HepG2 (cell line): ENCODE measurements around the gene EAF1. TPM values are rescaled to one million over a fixed set of nuclear protein-coding genes. Genes with fewer than 3 reads are reported as not detected.

Experiments
- ATAC-seq: fragments of 200-7000 bp; cut with Tn5 transposase; 3 replicates; pipeline ENCODE4 v1.9.1; 2020; ENCODE audit warnings: mild to moderate bottlenecking, moderate library complexity
- BruUV-seq: library from RNA; stranded (reverse); fragments of 400-500 nt; replicated peaks from 2 replicates; lab custom pipeline; 2021; lab: Mats Ljungman, UMichigan
- CTCF ChIA-PET: fragments of 300-600 bp; formaldehyde crosslinking; extraction: SDS; loops from one replicate; lab custom pipeline; 2021; ENCODE audit warnings: low total read pairs, inconsistent platforms, low intra/inter-chr PET ratio; lab: Yijun Ruan, JAX
- POLR2A ChIA-PET: fragments of 350-600 bp; sonication (Branson Sonifier 250); formaldehyde crosslinking; loops from one replicate; lab custom pipeline; 2020; ENCODE audit warnings: antibody characterized with exemption, inconsistent platforms; lab: Yijun Ruan, JAX
- DNase-seq: peaks from one replicate; pipeline ENCODE4 v3.0.0-alpha.2; 2015; ENCODE audit warnings: low spot score
- FAIRE-seq: peaks from 3 replicates; lab custom pipeline; 2011; peaks lifted over from hg19 to GRCh38; lab: Jason Lieb, UNC
- H2AFZ ChIP-seq: one replicate; pipeline ENCODE4 v1.6.1; 2011; ENCODE audit warnings: low read length, inconsistent platforms
- H3K27ac ChIP-seq: fragments of 300-600 bp; 3 replicates; pipeline ENCODE4 v1.8.0; 2011; ENCODE audit warnings: mixed run types, mild to moderate bottlenecking, mixed read lengths, low read length, inconsistent platforms; ENCODE audit not compliant: insufficient read depth; ENCODE audit errors: extremely low read length
- H3K27me3 ChIP-seq, 2 experiments: fragments of 200-600 bp in 1 of 2; 2 replicates in 1 of 2; 3 replicates in 1 of 2; pipeline versions ENCODE4 v1.6.0 to v1.8.0; 2011; ENCODE audit warnings: low read length in 2 of 2, mild to moderate bottlenecking in 2 of 2, moderate library complexity in 2 of 2, inconsistent platforms in 1 of 2; ENCODE audit not compliant: insufficient read depth in 2 of 2, control insufficient read depth in 1 of 2
- H3K36me3 ChIP-seq, 2 experiments: fragments of 200-600 bp in 1 of 2; replicated peaks in 1 of 2; 2 replicates in 1 of 2; 3 replicates in 1 of 2; pipeline versions ENCODE4 v1.5.1 to v1.8.0; 2011; ENCODE audit warnings: low read length in 2 of 2, inconsistent platforms in 1 of 2; ENCODE audit not compliant: insufficient read depth in 2 of 2, control insufficient read depth in 1 of 2
- H3K4me1 ChIP-seq: 2 replicates; pipeline ENCODE4 v1.5.1; 2012; ENCODE audit warnings: low read length, inconsistent platforms; ENCODE audit not compliant: insufficient read depth
- H3K4me2 ChIP-seq: 2 replicates; pipeline ENCODE4 v1.6.0; 2011; ENCODE audit warnings: low read depth, low read length, inconsistent platforms
- H3K4me3 ChIP-seq, 3 experiments: fragments of 200-600 bp in 1 of 3; sonication (generic), shearing (Covaris generic) in 1 of 3; replicated peaks in 1 of 3; 2 replicates each; pipeline ENCODE4 v1.5.1; 2011 to 2016; ENCODE audit warnings: low read length in 3 of 3, inconsistent platforms in 2 of 3, low read depth in 2 of 3, mild to moderate bottlenecking in 2 of 3, control low read depth in 1 of 3, mixed read lengths in 1 of 3; ENCODE audit not compliant: insufficient read depth in 1 of 3
- H3K79me2 ChIP-seq: one replicate; pipeline ENCODE4 v1.6.1; 2011; ENCODE audit warnings: low read length, inconsistent platforms; ENCODE audit not compliant: insufficient read depth
- H3K9ac ChIP-seq: 2 replicates; pipeline ENCODE4 v1.6.0; 2011; ENCODE audit warnings: mild to moderate bottlenecking, low read depth, low read length, inconsistent platforms; ENCODE audit not compliant: insufficient read depth
- H3K9me3 ChIP-seq: 2 replicates; pipeline ENCODE4 v1.5.1; 2012; ENCODE audit warnings: mild to moderate bottlenecking, low read length
- H4K20me1 ChIP-seq: 2 replicates; pipeline ENCODE4 v1.6.0; 2011; ENCODE audit warnings: inconsistent platforms, mild to moderate bottlenecking, low read length, moderate library complexity; ENCODE audit not compliant: insufficient read depth
- GTF3A ChIP-seq: sonication (generic); formaldehyde crosslinking; conservative IDR thresholded peaks from 2 replicates; pipeline ENCODE4 v1.4.0; 2020; ENCODE audit warnings: mild to moderate bottlenecking, missing genetic modification reagents
- MBNL3 ChIP-seq: fragments of 250-450 bp; sonication (Bioruptor Pico); conservative IDR thresholded peaks from 2 replicates; pipeline ENCODE4 v1.8.0; 2022; ENCODE audit warnings: mild to moderate bottlenecking, inconsistent platforms
- ONECUT2 ChIP-seq: sonication (generic); formaldehyde crosslinking; IDR thresholded peaks from 2 replicates; pipeline ENCODE4 v1.4.0; 2020; ENCODE audit warnings: missing genetic modification reagents
- YY1 ChIP-seq: IDR thresholded peaks from 2 replicates; pipeline ENCODE4 v1.6.1; 2011; ENCODE audit warnings: low read length, low read depth, moderate library complexity, mild to moderate bottlenecking; ENCODE audit not compliant: insufficient read depth, insufficient replicate concordance
- ZMYM2 ChIP-seq: sonication (generic); formaldehyde crosslinking; IDR thresholded peaks from 2 replicates; pipeline ENCODE4 v1.8.0; 2022; ENCODE audit warnings: mild to moderate bottlenecking, missing genetic modification reagents
- ZNF292 ChIP-seq: sonication (generic); formaldehyde crosslinking; IDR thresholded peaks from 2 replicates; pipeline ENCODE4 v1.8.1; 2022; ENCODE audit warnings: mild to moderate bottlenecking, low read depth, missing genetic modification reagents, borderline replicate concordance
- WGBS: methylation state at CpG from one replicate; pipeline ENCODE4 v1.1.6; 2017; ENCODE audit warnings: low lambda C conversion rate; 5-methylcytosine and 5-hydroxymethylcytosine counted together
- in situ Hi-C: cut with HindIII; loops from 2 replicates; pipeline ENCODE4 v1.10.0; 2017; ENCODE audit warnings: low pct_unique_long_range_greater_than_20kb; ENCODE audit not compliant: extremely low pct_ligation_motif_present
- intact Hi-C: fragments of 100-400 bp; cut with micrococcal nuclease; formaldehyde crosslinking; loops from one replicate; pipeline ENCODE4 v1.10.0; 2022; ENCODE audit not compliant: unreplicated experiment
- polyA plus RNA-seq, 8 experiments: library from polyadenylated mRNA; depleted of rRNA in 3 of 8; stranded (reverse) in 7 of 8; unstranded in 1 of 8; fragments of >200 nt; fragmentation: Illumina TruSeq in 4 of 8; extraction: Trizol in 4 of 8; gene quantifications; 2 replicates each; pipeline versions ENCODE4 v1.2.1 to v1.2.3, GENCODE V29; 2011 to 2016; ENCODE audit warnings: low read depth in 4 of 8, missing spikeins in 1 of 8, mixed read lengths in 1 of 8; ENCODE audit not compliant: insufficient read depth in 1 of 8
- total RNA-seq, 5 experiments: library from RNA; depleted of rRNA; stranded (reverse); fragments of >200 nt; fragmentation: Illumina TruSeq; extraction: Trizol; gene quantifications; 2 replicates each; pipeline ENCODE4 v1.2.3, GENCODE V29; 2016; ENCODE audit warnings: low read depth in 1 of 5
- TF ChIP-seq, protein P1 (sequence below): sonication (generic); formaldehyde crosslinking; conservative IDR thresholded peaks from 2 replicates; pipeline ENCODE4 v1.8.0; 2022; ENCODE audit warnings: low read depth, missing genetic modification reagents
- TF ChIP-seq, protein P2 (sequence below): sonication (generic); formaldehyde crosslinking; IDR thresholded peaks from 2 replicates; pipeline ENCODE4 v1.5.0; 2020; ENCODE audit warnings: mild to moderate bottlenecking, missing genetic modification reagents, moderate library complexity

The EAF1 gene
- total and polyA plus RNA-seq, 2 of the 13 experiments (the other 11 are each of a cell fraction or from before 2014, with no cell fraction given) = 8.1 to 30.0 TPM

GRCh38 chr3:15399970-15400369, 27.4 kb upstream of the EAF1 start:
- H3K4me2 ChIP-seq = no peak overlapping the region
- no peak for FAIRE-seq
- no peak overlapping the region for H3K9ac ChIP-seq
- intact Hi-C loops (loop anchor here (10.0 kb wide), 1 partner anchor 195 kb away; the partner anchor contains the start of gene CAPN7), in situ Hi-C loops (loop anchor here (10.0 kb wide), 2 partner anchors 195 to 295 kb away; partner anchors contain the start of gene CAPN7)
- DNase-seq = no peak
- ChIA-PET CTCF (no interaction called here), POLR2A (no interaction called here)
- H3K4me1 ChIP-seq = no peaks in the 10 kb centered on the region
- BruUV-seq = no TSS peak
- H3K27me3 ChIP-seq = no peaks in the 10 kb centered on the region
- TF ChIP-seq, protein P1, sequence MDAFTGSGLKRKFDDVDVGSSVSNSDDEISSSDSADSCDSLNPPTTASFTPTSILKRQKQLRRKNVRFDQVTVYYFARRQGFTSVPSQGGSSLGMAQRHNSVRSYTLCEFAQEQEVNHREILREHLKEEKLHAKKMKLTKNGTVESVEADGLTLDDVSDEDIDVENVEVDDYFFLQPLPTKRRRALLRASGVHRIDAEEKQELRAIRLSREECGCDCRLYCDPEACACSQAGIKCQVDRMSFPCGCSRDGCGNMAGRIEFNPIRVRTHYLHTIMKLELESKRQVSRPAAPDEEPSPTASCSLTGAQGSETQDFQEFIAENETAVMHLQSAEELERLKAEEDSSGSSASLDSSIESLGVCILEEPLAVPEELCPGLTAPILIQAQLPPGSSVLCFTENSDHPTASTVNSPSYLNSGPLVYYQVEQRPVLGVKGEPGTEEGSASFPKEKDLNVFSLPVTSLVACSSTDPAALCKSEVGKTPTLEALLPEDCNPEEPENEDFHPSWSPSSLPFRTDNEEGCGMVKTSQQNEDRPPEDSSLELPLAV (CRISPR knock-in tag) = no peak
- TF ChIP-seq ZMYM2 (no peak), ZNF292 (no peak), MBNL3 (CRISPR knock-in tag) (no peak), YY1 (no peak), GTF3A (no peak), ONECUT2 (CRISPR knock-in tag) (no peak)
- TF ChIP-seq, protein P2, sequence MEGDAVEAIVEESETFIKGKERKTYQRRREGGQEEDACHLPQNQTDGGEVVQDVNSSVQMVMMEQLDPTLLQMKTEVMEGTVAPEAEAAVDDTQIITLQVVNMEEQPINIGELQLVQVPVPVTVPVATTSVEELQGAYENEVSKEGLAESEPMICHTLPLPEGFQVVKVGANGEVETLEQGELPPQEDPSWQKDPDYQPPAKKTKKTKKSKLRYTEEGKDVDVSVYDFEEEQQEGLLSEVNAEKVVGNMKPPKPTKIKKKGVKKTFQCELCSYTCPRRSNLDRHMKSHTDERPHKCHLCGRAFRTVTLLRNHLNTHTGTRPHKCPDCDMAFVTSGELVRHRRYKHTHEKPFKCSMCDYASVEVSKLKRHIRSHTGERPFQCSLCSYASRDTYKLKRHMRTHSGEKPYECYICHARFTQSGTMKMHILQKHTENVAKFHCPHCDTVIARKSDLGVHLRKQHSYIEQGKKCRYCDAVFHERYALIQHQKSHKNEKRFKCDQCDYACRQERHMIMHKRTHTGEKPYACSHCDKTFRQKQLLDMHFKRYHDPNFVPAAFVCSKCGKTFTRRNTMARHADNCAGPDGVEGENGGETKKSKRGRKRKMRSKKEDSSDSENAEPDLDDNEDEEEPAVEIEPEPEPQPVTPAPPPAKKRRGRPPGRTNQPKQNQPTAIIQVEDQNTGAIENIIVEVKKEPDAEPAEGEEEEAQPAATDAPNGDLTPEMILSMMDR = no peak
- no peak overlapping the region for H3K4me3 ChIP-seq
- no peaks in the 10 kb centered on the region for H3K79me2 ChIP-seq
- 78% methylated on average over 4 of the region's 5 CpGs for WGBS
- no peak for ATAC-seq
- H3K27ac ChIP-seq = no peak overlapping the region
- no peaks in the 10 kb centered on the region for H4K20me1 ChIP-seq
- H3K9me3 ChIP-seq = no peaks in the 10 kb centered on the region
- H2AFZ ChIP-seq = no peak overlapping the region
- no peaks in the 10 kb centered on the region for H3K36me3 ChIP-seq
